Measurements from ENCODE around the gene MYO18B. TPM values are rescaled to one million over a fixed set of nuclear protein-coding genes. Genes with fewer than 3 reads are reported as not detected.

The MYO18B gene
- total and polyA plus RNA-seq, 2 of the 4 experiments (the other 2 are of a cell fraction) = under 0.01 TPM; not detected in 1

- Histone ChIP-seq H2AK9ac (replicated peaks; ENCODE audit: low read depth, low read length, poor library complexity) (no peak overlapping the region), H2BK15ac (ENCODE audit: low read depth, low read length) (no peak overlapping the region), H3K36me3 (ENCODE audit: control insufficient read depth, insufficient read depth, low read length) (no peaks in the 10 kb centered on the region), H4K5ac (ENCODE audit: low read depth, low read length) (no peak overlapping the region), H3K18ac (ENCODE audit: low read depth, low read length) (no peak overlapping the region), H3K27me3 (ENCODE audit: control insufficient read depth, insufficient read depth, low read length) (no peaks in the 10 kb centered on the region), H4K20me1 (ENCODE audit: insufficient read depth, low read length) (no peaks in the 10 kb centered on the region), H3K9me1 (ENCODE audit: insufficient read depth, low read length) (no peaks in the 10 kb centered on the region), H2AFZ (replicated peaks; ENCODE audit: low read length, poor library complexity) (no peak overlapping the region), H4K8ac (ENCODE audit: low read depth in 2 of 2, low read length in 2 of 2) (no peak overlapping the region), H3K4me1 (ENCODE audit: control insufficient read depth, insufficient read depth, low read length) (no peaks in the 10 kb centered on the region), H3K9me3 (ENCODE audit: control insufficient read depth, insufficient read depth, low read length) (peaks cover 4% of the 10 kb centered on the region; the same call in 1 of the 2 replicates), H2AK5ac (ENCODE audit: low read depth, low read length) (no peak overlapping the region), H3K23ac (ENCODE audit: low read depth, low read length) (no peak overlapping the region), H3K56ac (ENCODE audit: extremely low read depth, insufficient read depth, low read length) (no peak overlapping the region), H3K9ac (ENCODE audit: low read depth, low read length) (no peak overlapping the region), H3K4ac (ENCODE audit: low read depth, low read length) (no peak overlapping the region), H2BK5ac (ENCODE audit: low read depth, low read length, poor library complexity, severe bottlenecking) (no peak overlapping the region), H3K27ac (ENCODE audit: insufficient read depth, low read length) (no peak overlapping the region), H3K79me1 (ENCODE audit: low read depth in 1 of 2, low read length in 2 of 2) (no peaks in the 10 kb centered on the region), H3K4me3 (ENCODE audit: insufficient read depth, low read depth, low read length) (no peak overlapping the region), H4K91ac (ENCODE audit: insufficient read depth, low read depth, low read length) (no peak overlapping the region), H3K4me2 (ENCODE audit: low read depth, low read length) (no peak overlapping the region), H2BK120ac (ENCODE audit: low read depth, low read length) (no peak overlapping the region), H3K14ac (replicated peaks; ENCODE audit: low read depth, low read length) (no peak overlapping the region), H2BK20ac (ENCODE audit: low read depth, low read length) (no peak overlapping the region)
- in situ Hi-C loops (cut with MboI; ENCODE audit: low sequenced_read_pairs) (no loop called here), dilution Hi-C loops (cut with HindIII; ENCODE audit: low sequenced_read_pairs, unreplicated experiment) (no loop called here), intact Hi-C loops (cut with micrococcal nuclease) (no loop called here)
- POLR2A ChIA-PET (ENCODE audit: unreplicated experiment) = no interaction called here
- ATAC-seq (ENCODE audit: low read depth) (no peak), DNase-seq (no peak)
- no TSS peak for BruUV-seq (replicated peaks)
- CTCF ChIA-PET = no interaction called here
- WGBS, 2 experiments (ENCODE audit: extremely low coverage in 2 of 2, insufficient read length in 1 of 2) = 66% methylated on average over 11 of the region's 13 CpGs; no CpG with 5 or more reads in 1 of the 2 experiments
- no peak for TF ChIP-seq MAZ (IDR thresholded peaks at IDR 0.05; ENCODE audit: borderline replicate concordance, low read depth, low read length)
- TF ChIP-seq CHD1 (IDR thresholded peaks at IDR 0.05; ENCODE audit: low read depth, low read length) = no peak
- TF ChIP-seq CTCF (conservative IDR thresholded peaks at IDR 0.05; ENCODE audit: low read depth, low read length) = no peak
- no peak for TF ChIP-seq USF2 (IDR thresholded peaks at IDR 0.05; ENCODE audit: low read depth, low read length)
- TF ChIP-seq RAD21 (IDR thresholded peaks at IDR 0.05; ENCODE audit: low read length) = no peak
- no peak for TF ChIP-seq POLR2A (IDR thresholded peaks at IDR 0.05; ENCODE audit: low read depth, low read length)
- TF ChIP-seq ELK1 (IDR thresholded peaks at IDR 0.05; ENCODE audit: borderline replicate concordance, low read depth, low read length) = no peak
- no peak for TF ChIP-seq NFE2L2 (IDR thresholded peaks at IDR 0.05; ENCODE audit: low read depth, low read length)
- TF ChIP-seq MXI1 (IDR thresholded peaks at IDR 0.05; ENCODE audit: borderline replicate concordance, low read depth, low read length) = no peak
- TF ChIP-seq RFX5 (IDR thresholded peaks at IDR 0.05; ENCODE audit: low read depth, low read length) = no peak
- no peak for TF ChIP-seq BHLHE40 (IDR thresholded peaks at IDR 0.05; ENCODE audit: low read depth, low read length)
- TF ChIP-seq FOS (IDR thresholded peaks at IDR 0.05; ENCODE audit: low read depth, low read length) = no peak
- TF ChIP-seq CEBPB (IDR thresholded peaks at IDR 0.05; ENCODE audit: low read depth, low read length) = no peak
Observed at GRCh38 chr22:25908212-25908611, 166.2 kb downstream of the MYO18B start.
